ENCODE results near the gene VSTM2A. TPM values are rescaled to one million over a fixed set of nuclear protein-coding genes. Genes with fewer than 3 reads are reported as not detected.
A peak's percentile ranks its signal among the peaks of the same experiment; 100 is the strongest.

Gene VSTM2A
- polyA plus RNA-seq, 1 donor from 2014 or later: 49.1 TPM

DNA sequence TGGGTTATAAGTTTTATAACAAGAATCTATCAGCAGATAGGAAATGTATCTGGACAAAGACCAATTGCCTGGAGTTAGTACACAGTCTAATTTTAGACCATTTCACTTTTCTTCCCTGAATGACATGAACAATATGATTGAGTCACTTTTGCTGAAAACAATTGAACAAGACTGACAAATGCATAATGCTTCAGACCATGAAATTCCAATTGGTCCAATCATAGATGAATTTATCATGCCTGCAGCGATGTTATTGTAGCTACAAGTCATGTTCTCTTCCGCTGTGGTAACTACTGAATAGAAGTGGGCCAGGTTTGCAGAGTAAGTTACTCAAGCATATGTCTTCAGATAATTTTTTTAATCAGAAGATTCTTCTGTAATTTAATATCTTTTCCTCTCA, 73.4 kb downstream of the VSTM2A start:
- TF ChIP-seq SMC3 (conservative IDR thresholded peaks at IDR 0.05; ENCODE audit: poor library complexity) (no peak), EP300 (conservative IDR thresholded peaks at IDR 0.05; ENCODE audit: poor library complexity, severe bottlenecking) (peak; percentile 85), POLR2AphosphoS5 (IDR thresholded peaks at IDR 0.05) (peak; percentile 65)
- TF ChIP-seq, protein P1, sequence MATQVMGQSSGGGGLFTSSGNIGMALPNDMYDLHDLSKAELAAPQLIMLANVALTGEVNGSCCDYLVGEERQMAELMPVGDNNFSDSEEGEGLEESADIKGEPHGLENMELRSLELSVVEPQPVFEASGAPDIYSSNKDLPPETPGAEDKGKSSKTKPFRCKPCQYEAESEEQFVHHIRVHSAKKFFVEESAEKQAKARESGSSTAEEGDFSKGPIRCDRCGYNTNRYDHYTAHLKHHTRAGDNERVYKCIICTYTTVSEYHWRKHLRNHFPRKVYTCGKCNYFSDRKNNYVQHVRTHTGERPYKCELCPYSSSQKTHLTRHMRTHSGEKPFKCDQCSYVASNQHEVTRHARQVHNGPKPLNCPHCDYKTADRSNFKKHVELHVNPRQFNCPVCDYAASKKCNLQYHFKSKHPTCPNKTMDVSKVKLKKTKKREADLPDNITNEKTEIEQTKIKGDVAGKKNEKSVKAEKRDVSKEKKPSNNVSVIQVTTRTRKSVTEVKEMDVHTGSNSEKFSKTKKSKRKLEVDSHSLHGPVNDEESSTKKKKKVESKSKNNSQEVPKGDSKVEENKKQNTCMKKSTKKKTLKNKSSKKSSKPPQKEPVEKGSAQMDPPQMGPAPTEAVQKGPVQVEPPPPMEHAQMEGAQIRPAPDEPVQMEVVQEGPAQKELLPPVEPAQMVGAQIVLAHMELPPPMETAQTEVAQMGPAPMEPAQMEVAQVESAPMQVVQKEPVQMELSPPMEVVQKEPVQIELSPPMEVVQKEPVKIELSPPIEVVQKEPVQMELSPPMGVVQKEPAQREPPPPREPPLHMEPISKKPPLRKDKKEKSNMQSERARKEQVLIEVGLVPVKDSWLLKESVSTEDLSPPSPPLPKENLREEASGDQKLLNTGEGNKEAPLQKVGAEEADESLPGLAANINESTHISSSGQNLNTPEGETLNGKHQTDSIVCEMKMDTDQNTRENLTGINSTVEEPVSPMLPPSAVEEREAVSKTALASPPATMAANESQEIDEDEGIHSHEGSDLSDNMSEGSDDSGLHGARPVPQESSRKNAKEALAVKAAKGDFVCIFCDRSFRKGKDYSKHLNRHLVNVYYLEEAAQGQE (IDR thresholded peaks at IDR 0.05; ENCODE audit: borderline replicate concordance): no peak
- TF ChIP-seq, protein P2, sequence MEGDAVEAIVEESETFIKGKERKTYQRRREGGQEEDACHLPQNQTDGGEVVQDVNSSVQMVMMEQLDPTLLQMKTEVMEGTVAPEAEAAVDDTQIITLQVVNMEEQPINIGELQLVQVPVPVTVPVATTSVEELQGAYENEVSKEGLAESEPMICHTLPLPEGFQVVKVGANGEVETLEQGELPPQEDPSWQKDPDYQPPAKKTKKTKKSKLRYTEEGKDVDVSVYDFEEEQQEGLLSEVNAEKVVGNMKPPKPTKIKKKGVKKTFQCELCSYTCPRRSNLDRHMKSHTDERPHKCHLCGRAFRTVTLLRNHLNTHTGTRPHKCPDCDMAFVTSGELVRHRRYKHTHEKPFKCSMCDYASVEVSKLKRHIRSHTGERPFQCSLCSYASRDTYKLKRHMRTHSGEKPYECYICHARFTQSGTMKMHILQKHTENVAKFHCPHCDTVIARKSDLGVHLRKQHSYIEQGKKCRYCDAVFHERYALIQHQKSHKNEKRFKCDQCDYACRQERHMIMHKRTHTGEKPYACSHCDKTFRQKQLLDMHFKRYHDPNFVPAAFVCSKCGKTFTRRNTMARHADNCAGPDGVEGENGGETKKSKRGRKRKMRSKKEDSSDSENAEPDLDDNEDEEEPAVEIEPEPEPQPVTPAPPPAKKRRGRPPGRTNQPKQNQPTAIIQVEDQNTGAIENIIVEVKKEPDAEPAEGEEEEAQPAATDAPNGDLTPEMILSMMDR (IDR thresholded peaks at IDR 0.05; ENCODE audit: poor library complexity, severe bottlenecking): no peak
- no peak overlapping the region for H3K9ac ChIP-seq (ENCODE audit: low read length)
- no peaks in the 10 kb centered on the region for H3K27me3 ChIP-seq (ENCODE audit: insufficient read depth, low read depth, low read length)
- no peak overlapping the region for H3K27ac ChIP-seq (ENCODE audit: low read length)
- no peaks in the 10 kb centered on the region for H4K20me1 ChIP-seq (ENCODE audit: insufficient read depth)
- H3K9me3 ChIP-seq (ENCODE audit: low read length): no peaks in the 10 kb centered on the region
- H3K36me3 ChIP-seq (ENCODE audit: insufficient read depth, low read length): no peaks in the 10 kb centered on the region
- no peaks in the 10 kb centered on the region for H3K79me2 ChIP-seq (replicated peaks; ENCODE audit: insufficient read depth, low read length)
- peaks cover 4% of the 10 kb centered on the region for H3F3A ChIP-seq (ENCODE audit: insufficient read depth, low read length, poor library complexity, severe bottlenecking)
- no peaks in the 10 kb centered on the region for H3K9me2 ChIP-seq (ENCODE audit: insufficient read depth, low read length)
- H3K4me3 ChIP-seq (ENCODE audit: low read length): no peak overlapping the region
- no peak overlapping the region for H2AFZ ChIP-seq (ENCODE audit: low read depth, low read length)
- peak overlapping the region; percentile 15 for H3K4me2 ChIP-seq (ENCODE audit: low read length)

Small RNA genes lying within 50 kb of the gene (small RNA-seq; reads per million reads assigned to genes)
- 0 reads per million in 3 experiments for gene RNU6-1125P

Other genes with a start within 250 kb of the VSTM2A start
- 1,191 and 2,117 TPM in 2 replicates for gene SEC61G, start 216.8 kb downstream of the VSTM2A start, polyA plus RNA-seq